Measurements from ENCODE around the gene R3HDM2.

DNA sequence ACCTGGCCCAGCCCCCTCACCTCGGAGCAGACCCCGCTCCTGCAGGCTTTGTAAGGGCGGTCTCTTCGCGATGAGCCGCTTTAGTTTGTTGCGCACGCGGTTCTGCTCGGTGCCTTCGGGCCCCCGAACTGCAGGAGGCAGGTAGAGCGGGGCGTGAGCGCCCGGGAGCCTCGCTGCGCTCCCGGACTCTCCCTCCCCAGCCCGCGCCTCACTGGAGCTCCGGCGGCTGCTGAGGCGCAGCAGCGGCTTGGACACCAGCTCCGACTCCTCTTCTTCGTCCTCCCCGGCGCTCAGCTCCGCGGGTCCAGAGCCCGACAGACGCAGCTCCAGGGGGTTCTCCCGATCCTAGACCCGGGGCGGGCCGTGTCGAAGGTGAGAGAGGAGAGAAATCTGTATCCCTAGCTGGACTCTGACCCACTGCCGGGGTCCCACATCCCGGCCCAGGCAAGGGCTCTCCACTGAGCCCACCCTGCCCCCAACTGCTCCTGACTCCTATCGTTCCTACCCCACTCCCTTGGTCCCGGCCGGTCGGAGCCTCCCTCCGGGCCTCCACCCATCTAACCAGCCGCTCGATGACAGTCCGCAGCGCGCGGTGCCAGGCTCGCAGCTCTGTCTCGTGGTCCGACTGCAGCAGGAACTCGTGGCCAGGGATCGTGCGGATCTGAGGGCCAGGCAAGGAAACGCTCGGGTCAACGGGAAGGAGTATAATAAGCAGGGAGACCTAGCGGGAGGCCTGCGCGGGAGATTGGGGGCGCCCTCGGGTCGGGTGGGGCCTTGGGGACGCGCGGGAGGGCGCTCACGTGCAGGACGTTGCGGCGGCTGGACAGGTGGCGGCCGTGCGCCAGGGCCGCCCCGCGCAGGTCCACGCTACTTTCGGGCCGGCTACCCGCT lies 44.7 kb upstream of the R3HDM2 start:
- TF ChIP-seq, protein P1, sequence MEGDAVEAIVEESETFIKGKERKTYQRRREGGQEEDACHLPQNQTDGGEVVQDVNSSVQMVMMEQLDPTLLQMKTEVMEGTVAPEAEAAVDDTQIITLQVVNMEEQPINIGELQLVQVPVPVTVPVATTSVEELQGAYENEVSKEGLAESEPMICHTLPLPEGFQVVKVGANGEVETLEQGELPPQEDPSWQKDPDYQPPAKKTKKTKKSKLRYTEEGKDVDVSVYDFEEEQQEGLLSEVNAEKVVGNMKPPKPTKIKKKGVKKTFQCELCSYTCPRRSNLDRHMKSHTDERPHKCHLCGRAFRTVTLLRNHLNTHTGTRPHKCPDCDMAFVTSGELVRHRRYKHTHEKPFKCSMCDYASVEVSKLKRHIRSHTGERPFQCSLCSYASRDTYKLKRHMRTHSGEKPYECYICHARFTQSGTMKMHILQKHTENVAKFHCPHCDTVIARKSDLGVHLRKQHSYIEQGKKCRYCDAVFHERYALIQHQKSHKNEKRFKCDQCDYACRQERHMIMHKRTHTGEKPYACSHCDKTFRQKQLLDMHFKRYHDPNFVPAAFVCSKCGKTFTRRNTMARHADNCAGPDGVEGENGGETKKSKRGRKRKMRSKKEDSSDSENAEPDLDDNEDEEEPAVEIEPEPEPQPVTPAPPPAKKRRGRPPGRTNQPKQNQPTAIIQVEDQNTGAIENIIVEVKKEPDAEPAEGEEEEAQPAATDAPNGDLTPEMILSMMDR (IDR thresholded peaks at IDR 0.05 in 8 of 11, conservative IDR thresholded peaks at IDR 0.05 in 3 of 11) = no peak
- TF ChIP-seq POLR2A (IDR thresholded peaks at IDR 0.05) = no peak
- no peak for TF ChIP-seq POLR2AphosphoS5 (IDR thresholded peaks at IDR 0.05)
